NCI-H510A (cell line): ENCODE data around the gene MRPL42.
"Not testable (repeated sequence)": the region's sequence is repeated elsewhere in the genome, so short reads cannot be mapped to it uniquely, and the experiment has no call there.

Experiments
- DNase-seq: peaks from one replicate; lab custom pipeline; 2025; lab: John Stamatoyannopoulos, UW

The MRPL42 gene

GRCh38 chr12:93447555-93448290 is 19.6 kb upstream of the MRPL42 start:
- DNase-seq: no peak

GRCh38 chr12:93448796-93449195 is 18.5 kb upstream of the MRPL42 start:
- no peak for DNase-seq

- no peak for DNase-seq
These were observed 18.0 kb upstream of the MRPL42 start for GRCh38 chr12:93449277-93449676.

- DNase-seq: no peak
These were observed 15.7 kb upstream of the MRPL42 start for GRCh38 chr12:93451423-93452158.

GRCh38 chr12:93453633-93454032 is 13.7 kb upstream of the MRPL42 start:
- no peak for DNase-seq

GRCh38 chr12:93456077-93456476 is 11.2 kb upstream of the MRPL42 start:
- DNase-seq: no peak

- DNase-seq: no peak
These were observed 8.2 kb upstream of the MRPL42 start for GRCh38 chr12:93459097-93459496.

- no peak for DNase-seq
These were observed 7.3 kb upstream of the MRPL42 start for GRCh38 chr12:93460003-93460402.

GRCh38 chr12:93460902-93461301 is 6.4 kb upstream of the MRPL42 start:
- no peak for DNase-seq

- DNase-seq: no peak
These were observed 5.8 kb upstream of the MRPL42 start for GRCh38 chr12:93461503-93461902.

- DNase-seq: no peak
These were observed 1.5 kb upstream of the MRPL42 start for GRCh38 chr12:93465841-93466240.

- no peak for DNase-seq
These were observed 526 bp upstream of the MRPL42 start for GRCh38 chr12:93466625-93467350.

- DNase-seq: no peak
These were observed 676 bp downstream of the MRPL42 start for GRCh38 chr12:93468008-93468371.

- DNase-seq: no peak
These were observed 2.1 kb downstream of the MRPL42 start for GRCh38 chr12:93469386-93469785.

- DNase-seq: no peak
These were observed 9.2 kb downstream of the MRPL42 start for GRCh38 chr12:93476555-93476954.

GRCh38 chr12:93482721-93483120 is 15.4 kb downstream of the MRPL42 start:
- no peak for DNase-seq

- DNase-seq: no peak
These were observed 16.0 kb downstream of the MRPL42 start for GRCh38 chr12:93483151-93483807.

GRCh38 chr12:93484315-93484981 is 17.1 kb downstream of the MRPL42 start:
- no peak for DNase-seq

- DNase-seq: not testable (repeated sequence)
These were observed 25.5 kb downstream of the MRPL42 start for GRCh38 chr12:93492808-93493207.

GRCh38 chr12:93494096-93494495 is 26.8 kb downstream of the MRPL42 start:
- DNase-seq: no peak

GRCh38 chr12:93497456-93497855 is 30.1 kb downstream of the MRPL42 start:
- no peak for DNase-seq

- not testable (repeated sequence) for DNase-seq
These were observed 31.5 kb downstream of the MRPL42 start for GRCh38 chr12:93498813-93499212.
